K562 (cell line): Measurements from ENCODE around the gene RNF115. TPM values are rescaled to one million over a fixed set of nuclear protein-coding genes. Genes with fewer than 3 reads are reported as not detected.
A peak's percentile ranks its signal among the peaks of the same experiment; 100 is the strongest.

Experiments
- ATAC-seq: fragments of 200-7000 bp; cut with Tn5 transposase; 3 replicates; pipeline ENCODE4 v1.9.1; 2020; ENCODE audit warnings: moderate library complexity
- BruUV-seq: library from RNA; stranded (reverse); fragments of 400-500 nt; replicated peaks from 2 replicates; lab custom pipeline; 2021; lab: Mats Ljungman, UMichigan
- CTCF ChIA-PET: fragments of 300-600 bp; formaldehyde crosslinking; extraction: SDS; loops from one replicate; lab custom pipeline; 2021; ENCODE audit warnings: low intra/inter-chr PET ratio; lab: Yijun Ruan, JAX
- POLR2A ChIA-PET: fragments of 300-600, 350-650 bp; sonication (Branson Sonifier 250); formaldehyde crosslinking; extraction: SDS; loops from one replicate; lab custom pipeline; 2021; ENCODE audit warnings: antibody characterized with exemption, inconsistent platforms; lab: Yijun Ruan, JAX
- DNase-seq, 4 experiments: peaks; one replicate each; pipeline versions ENCODE4 v3.0.0 to v3.0.0-alpha.2; 2011 to 2018; ENCODE audit warnings: low spot score in 3 of 4, mixed read lengths in 3 of 4; ENCODE audit errors: extremely low read depth in 1 of 4
- FAIRE-seq: peaks from 2 replicates; lab custom pipeline; 2011; peaks lifted over from hg19 to GRCh38; lab: Jason Lieb, UNC
- H2AFZ ChIP-seq: 2 replicates; pipeline ENCODE4 v1.6.0; 2011; ENCODE audit warnings: low read depth, low read length, control low read depth, inconsistent platforms
- H3K27ac ChIP-seq: fragments of 200-600 bp; 3 replicates; pipeline ENCODE4 v1.8.0; 2011; ENCODE audit warnings: low read depth, mild to moderate bottlenecking, control low read depth, inconsistent platforms, low read length, moderate library complexity, mixed read lengths; ENCODE audit errors: extremely low read depth
- H3K27me3 ChIP-seq, 2 experiments: fragments of 300-600 bp in 1 of 2; 2 replicates in 1 of 2; 3 replicates in 1 of 2; pipeline versions ENCODE4 v1.6.0 to v1.8.0; 2011; ENCODE audit warnings: inconsistent platforms in 2 of 2, low read length in 2 of 2, mild to moderate bottlenecking in 1 of 2, mixed read lengths in 1 of 2, moderate library complexity in 1 of 2; ENCODE audit not compliant: control insufficient read depth in 2 of 2, insufficient read depth in 2 of 2
- H3K36me3 ChIP-seq: fragments of 300-600 bp; 3 replicates; pipeline ENCODE4 v1.8.0; 2011; ENCODE audit warnings: mild to moderate bottlenecking, low read length, inconsistent platforms; ENCODE audit not compliant: control insufficient read depth, insufficient read depth
- H3K4me1 ChIP-seq, 2 experiments: fragments of 200-600 bp in 1 of 2; replicated peaks in 1 of 2; 2 replicates in 1 of 2; 3 replicates in 1 of 2; pipeline versions ENCODE4 v1.5.1 to v1.8.0; 2011; ENCODE audit warnings: inconsistent platforms in 2 of 2, low read length in 2 of 2, mild to moderate bottlenecking in 1 of 2, mixed read lengths in 1 of 2, moderate library complexity in 1 of 2; ENCODE audit not compliant: control insufficient read depth in 2 of 2, insufficient read depth in 2 of 2
- H3K4me2 ChIP-seq: 2 replicates; pipeline ENCODE4 v1.6.1; 2011; ENCODE audit warnings: low read length, control low read depth, inconsistent platforms, mixed read lengths; ENCODE audit not compliant: insufficient read depth
- H3K4me3 ChIP-seq: fragments of 200-600 bp; sonication (generic), shearing (Covaris generic); 2 replicates; pipeline ENCODE4 v1.5.1; 2016; ENCODE audit warnings: control low read depth, inconsistent platforms
- H3K79me2 ChIP-seq: fragments of 200-600 bp; 3 replicates; pipeline ENCODE4 v1.8.0; 2011; ENCODE audit warnings: low read length, inconsistent platforms; ENCODE audit not compliant: control insufficient read depth, insufficient read depth
- H3K9ac ChIP-seq, 2 experiments: 2 replicates each; pipeline versions ENCODE4 v1.6.0 to v1.6.1; 2011; ENCODE audit warnings: low read depth in 2 of 2, low read length in 2 of 2, control low read depth in 1 of 2, inconsistent platforms in 1 of 2, mild to moderate bottlenecking in 1 of 2, mixed read lengths in 1 of 2; ENCODE audit not compliant: insufficient read depth in 1 of 2
- H3K9me1 ChIP-seq: one replicate; pipeline ENCODE4 v1.6.0; 2011; ENCODE audit warnings: inconsistent platforms, mild to moderate bottlenecking, low read length, moderate library complexity; ENCODE audit not compliant: control insufficient read depth, insufficient read depth
- H3K9me3 ChIP-seq: replicated peaks from 2 replicates; pipeline ENCODE4 v1.5.1; 2011; ENCODE audit warnings: low read depth, low read length, inconsistent platforms; ENCODE audit not compliant: control insufficient read depth, insufficient read depth
- H4K20me1 ChIP-seq: replicated peaks from 2 replicates; pipeline ENCODE4 v1.6.1; 2011; ENCODE audit warnings: low read length, inconsistent platforms, mixed read lengths; ENCODE audit not compliant: control insufficient read depth, insufficient read depth
- BDP1 ChIP-seq: IDR thresholded peaks from 3 replicates; pipeline ENCODE4 v1.6.1; 2011; ENCODE audit not compliant: insufficient read length, insufficient read depth
- CCAR2 ChIP-seq: fragments of 200-400 bp; formaldehyde crosslinking; IDR thresholded peaks from 2 replicates; pipeline ENCODE4 v1.6.1; 2017; ENCODE audit warnings: mild to moderate bottlenecking, low read depth, low read length
- CEBPB ChIP-seq: fragments of 450-650 bp; IDR thresholded peaks from 2 replicates; pipeline ENCODE4 v1.6.1; 2016; ENCODE audit warnings: missing genetic modification characterization, missing compliant biosample characterization
- CTCF ChIP-seq, 3 experiments: IDR thresholded peaks in 2 of 3; conservative IDR thresholded peaks in 1 of 3; 2 replicates each; pipeline ENCODE4 v1.5.1; 2011 to 2012; ENCODE audit warnings: low read length in 3 of 3, mild to moderate bottlenecking in 3 of 3, control low read depth in 2 of 3, improper control_type of control experiment in 1 of 3, inconsistent platforms in 1 of 3, low read depth in 1 of 3, mixed read lengths in 1 of 3, moderate library complexity in 1 of 3; ENCODE audit not compliant: insufficient read depth in 2 of 3
- MEIS2 ChIP-seq: fragments of 450-650 bp; IDR thresholded peaks from 2 replicates; pipeline ENCODE4 v1.6.1; 2014; ENCODE audit warnings: mild to moderate bottlenecking; ENCODE audit not compliant: partially characterized antibody
- PBX2 ChIP-seq, 2 experiments: IDR thresholded peaks in 1 of 2; conservative IDR thresholded peaks in 1 of 2; 2 replicates each; pipeline ENCODE4 v1.6.1; 2016; ENCODE audit warnings: low read depth in 2 of 2, mild to moderate bottlenecking in 1 of 2, missing compliant biosample characterization in 1 of 2, missing genetic modification characterization in 1 of 2, moderate library complexity in 1 of 2
- SOX6 ChIP-seq: fragments of 450-650 bp; IDR thresholded peaks from 2 replicates; pipeline ENCODE4 v1.6.1; 2014; ENCODE audit warnings: mild to moderate bottlenecking
- XRCC4 ChIP-seq: IDR thresholded peaks from one replicate; pipeline ENCODE4 v1.6.1; 2011; ENCODE audit not compliant: insufficient read depth, insufficient read length; ENCODE audit errors: extremely low read depth
- ZNF143 ChIP-seq: sonication (generic); formaldehyde crosslinking; IDR thresholded peaks from 2 replicates; pipeline ENCODE4 v1.9.0; 2022; ENCODE audit warnings: mild to moderate bottlenecking, missing genetic modification reagents
- WGBS: fragments of 100-300 bp; shearing (Covaris generic); methylation state at CpG from one replicate; pipeline ENCODE4 v1.1.6; 2016; ENCODE audit warnings: low coverage, mixed read lengths; ENCODE audit not compliant: insufficient coverage; ENCODE audit errors: missing lambda C conversion rate; 5-methylcytosine and 5-hydroxymethylcytosine counted together
- in situ Hi-C: fragments of 300-500 bp; cut with MboI; formaldehyde crosslinking; loops from 4 replicates; pipeline ENCODE4 v1.15.0; 2018; ENCODE audit warnings: inconsistent platforms, mixed read lengths
- intact Hi-C: fragments of 100-400 bp; cut with micrococcal nuclease; formaldehyde crosslinking; loops from 2 replicates; pipeline ENCODE4 v1.14.2; 2022
- polyA plus RNA-seq, 8 experiments: library from polyadenylated mRNA; depleted of rRNA in 4 of 8; stranded (reverse) in 5 of 8; unstranded in 3 of 8; fragments of >200 nt; fragmentation: Nextera tagmentation in 2 of 8; fragmentation: Illumina TruSeq in 1 of 8; extraction: Ambion mirVana in 2 of 8; extraction: Trizol in 1 of 8; gene quantifications; 2 replicates each; pipeline versions ENCODE4 v1.2.1 to v1.2.3, GENCODE V29; 2011 to 2014; ENCODE audit warnings: inconsistent platforms in 1 of 8, missing spikeins in 1 of 8
- total RNA-seq, 7 experiments: library from RNA; depleted of rRNA in 6 of 7; stranded (reverse); fragments of >200 nt in 6 of 7; fragmentation: Illumina TruSeq in 2 of 7; extraction: Trizol in 2 of 7; gene quantifications; 2 replicates each; pipeline versions ENCODE4 v1.2.1 to v1.2.3, GENCODE V29; 2011 to 2021; ENCODE audit warnings: low replicate concordance in 1 of 7

RNF115 gene
- total and polyA plus RNA-seq, 9 of the 15 experiments (the other 6 are each of a cell fraction or from before 2014, with no cell fraction given): 1.9 to 14.3 (median 9.5) TPM

DNA sequence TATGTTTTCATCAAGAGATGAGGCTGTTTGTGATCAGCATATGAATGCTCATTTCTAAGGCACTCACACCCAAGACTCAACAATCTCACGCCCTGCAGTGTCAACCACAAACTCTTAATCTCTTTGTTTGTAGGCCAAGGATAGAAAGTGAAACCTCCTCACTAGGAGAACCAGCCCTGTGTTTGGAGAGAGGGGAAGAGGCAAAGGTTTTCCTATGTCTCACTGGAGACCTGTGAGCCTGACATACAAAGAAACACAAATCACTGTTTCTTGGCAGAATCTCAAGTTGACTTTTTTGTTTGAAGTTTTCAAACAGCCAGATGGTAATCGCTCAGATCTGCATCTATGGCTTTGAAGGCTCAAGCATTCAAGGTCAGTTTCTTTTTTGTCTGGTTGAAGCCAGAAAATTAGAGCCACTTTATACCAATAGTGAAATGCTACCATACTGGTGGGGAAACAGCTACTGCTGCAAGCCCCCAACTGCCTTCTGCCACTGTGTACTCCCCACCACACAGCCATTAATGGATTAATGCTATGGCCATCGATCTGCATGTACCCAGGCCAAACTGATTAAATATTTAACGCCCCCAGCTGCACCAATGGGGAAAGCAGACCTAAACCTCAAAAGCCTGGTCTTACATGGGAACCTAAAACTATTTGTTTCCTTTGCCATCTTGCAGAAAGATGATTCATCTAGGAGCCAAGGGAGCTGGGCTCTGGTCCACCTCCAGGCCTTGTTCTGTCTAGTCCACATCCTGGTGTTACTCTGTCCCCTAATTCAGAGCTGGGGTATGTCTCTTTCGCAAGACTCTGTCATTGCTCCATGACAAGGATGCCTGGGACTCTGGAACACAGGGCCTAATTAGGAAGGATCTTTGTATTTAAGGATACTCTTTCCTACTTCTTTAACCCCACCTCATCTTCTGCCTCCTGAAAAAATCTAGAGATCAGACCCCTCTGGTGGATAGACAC lies 133.0 kb downstream of the RNF115 start:
- no peak overlapping the region for H3K4me2 ChIP-seq
- POLR2A ChIA-PET: interaction anchor here (0.9 to 1.0 kb wide), 2 partner anchors 9 kb away, joined by 3 to 4 read pairs; no protein-coding TSS in a partner anchor
- no peak overlapping the region for H3K27ac ChIP-seq
- intact Hi-C loops: no loop called here
- ATAC-seq (peak; percentile 35; the same call in 2 of the 3 replicates), FAIRE-seq (no peak), DNase-seq (no peak)
- WGBS: 33% methylated on average over 5 of the region's 5 CpGs
- H3K9me1 ChIP-seq: no peaks in the 10 kb centered on the region
- no peaks in the 10 kb centered on the region for H4K20me1 ChIP-seq
- H3K36me3 ChIP-seq: no peaks in the 10 kb centered on the region
- no peak overlapping the region for H3K4me3 ChIP-seq
- CTCF ChIA-PET: interaction anchor here (0.7 kb wide), 1 partner anchor 156 kb away, joined by 3 read pairs; no protein-coding TSS in a partner anchor
- no peak overlapping the region for H3K9ac ChIP-seq
- H3K9me3 ChIP-seq: no peaks in the 10 kb centered on the region
- in situ Hi-C loops: no loop called here
- no peak overlapping the region for H2AFZ ChIP-seq
- peaks cover 1 to 2% of the 10 kb centered on the region in 2 experiments; a peak in 2 of 5 replicates for H3K4me1 ChIP-seq
- H3K27me3 ChIP-seq: no peaks in the 10 kb centered on the region
- H3K79me2 ChIP-seq: no peaks in the 10 kb centered on the region
- no TSS peak for BruUV-seq
- TF ChIP-seq CCAR2 (no peak), ZNF143 (no peak), BDP1 (no peak), MEIS2 (peak; percentile 47), SOX6 (peak; percentile 45; the same call in 1 of the 2 replicates), CTCF (IDR thresholded peaks at IDR 0.05 in 2 of 3, conservative IDR thresholded peaks at IDR 0.05 in 1 of 3; ENCODE audit: insufficient read depth in 2 of 3, low read depth in 1 of 3, low read length in 3 of 3) (no peak), PBX2 (CRISPR knock-in tag; IDR thresholded peaks at IDR 0.05; ENCODE audit: low read depth) (no peak), PBX2 (tag; conservative IDR thresholded peaks at IDR 0.05; ENCODE audit: low read depth) (peak; percentile 42; the same call in 1 of the 2 replicates), CEBPB (tag) (peak; percentile 59), XRCC4 (no peak)
